Loucy (cell line): ENCODE results near the gene STX8.

ENCODE experiments used
- CTCF ChIP-seq: fragments of 200-600 bp; sonication (generic); conservative IDR thresholded peaks from 2 replicates; pipeline ENCODE4 v1.5.1; 2014; ENCODE audit warnings: mild to moderate bottlenecking, antibody characterized with exemption, low read length
- EZH2phosphoT487 ChIP-seq: fragments of 200-600 bp; IDR thresholded peaks from 2 replicates; pipeline ENCODE4 v1.6.1; 2018; ENCODE audit warnings: antibody characterized with exemption, mild to moderate bottlenecking, moderate library complexity, borderline replicate concordance

GRCh38 chr17:9564104-9564503 is 11.5 kb downstream of the STX8 start:
- TF ChIP-seq CTCF: no peak
- TF ChIP-seq EZH2phosphoT487: no peak
